K562 (cell line): ENCODE results near the gene PLCL1. TPM values are rescaled to one million over a fixed set of nuclear protein-coding genes. Genes with fewer than 3 reads are reported as not detected.

Experiments used
- CXXC5 ChIP-seq: fragments of 250-450 bp; sonication (Bioruptor Pico); IDR thresholded peaks from 2 replicates; pipeline ENCODE4 v1.8.0; 2022; ENCODE audit warnings: inconsistent platforms, mild to moderate bottlenecking, moderate library complexity
- DMBX1 ChIP-seq: fragments of 250-450 bp; sonication (Bioruptor Pico); IDR thresholded peaks from 2 replicates; pipeline ENCODE4 v1.8.0; 2022; ENCODE audit warnings: inconsistent platforms, mild to moderate bottlenecking, moderate library complexity, borderline replicate concordance
- GTF2A2 ChIP-seq: IDR thresholded peaks from 2 replicates; pipeline ENCODE4 v1.6.1; 2016; ENCODE audit warnings: mild to moderate bottlenecking, missing genetic modification characterization, missing compliant biosample characterization
- IRF9 ChIP-seq: fragments of 450-650 bp; IDR thresholded peaks from 2 replicates; pipeline ENCODE4 v1.6.1; 2016; ENCODE audit warnings: missing biosample characterization, missing genetic modification characterization
- KLF6 ChIP-seq: fragments of 250-450 bp; sonication (Bioruptor Pico); IDR thresholded peaks from 2 replicates; pipeline ENCODE4 v1.4.0; 2020; ENCODE audit warnings: mild to moderate bottlenecking, moderate library complexity, borderline replicate concordance
- MEF2D ChIP-seq: conservative IDR thresholded peaks from 2 replicates; pipeline ENCODE4 v1.6.1; 2016; ENCODE audit warnings: low read depth, missing genetic modification characterization, missing compliant biosample characterization
- MEIS2 ChIP-seq: fragments of 450-650 bp; IDR thresholded peaks from 2 replicates; pipeline ENCODE4 v1.6.1; 2014; ENCODE audit warnings: mild to moderate bottlenecking; ENCODE audit not compliant: partially characterized antibody
- NR4A1 ChIP-seq, 2 experiments: fragments of 250-450 bp in 1 of 2; fragments of 450-650 bp in 1 of 2; sonication (Bioruptor Pico) in 1 of 2; IDR thresholded peaks; 2 replicates each; pipeline versions ENCODE4 v1.4.0 to v1.6.1; 2016 to 2020; ENCODE audit warnings: mild to moderate bottlenecking in 2 of 2, missing compliant biosample characterization in 1 of 2, missing genetic modification characterization in 1 of 2, moderate library complexity in 1 of 2
- PREB ChIP-seq: sonication (generic); formaldehyde crosslinking; IDR thresholded peaks from 2 replicates; pipeline ENCODE4 v1.8.1; 2023; ENCODE audit warnings: mild to moderate bottlenecking, missing genetic modification reagents
- PTRF ChIP-seq: fragments of 450-650 bp; IDR thresholded peaks from 2 replicates; pipeline ENCODE4 v1.6.1; 2016; ENCODE audit warnings: mild to moderate bottlenecking, missing genetic modification characterization, missing compliant biosample characterization
- PTTG1 ChIP-seq: fragments of 450-650 bp; IDR thresholded peaks from 2 replicates; pipeline ENCODE4 v1.6.1; 2016; ENCODE audit warnings: low read depth, mild to moderate bottlenecking, missing genetic modification characterization, missing compliant biosample characterization
- PYGO2 ChIP-seq: fragments of 450-650 bp; IDR thresholded peaks from 2 replicates; pipeline ENCODE4 v1.6.1; 2016; ENCODE audit warnings: mild to moderate bottlenecking, missing genetic modification characterization, moderate library complexity, missing compliant biosample characterization
- RBBP5 ChIP-seq: fragments of 200-600 bp; sonication (generic); IDR thresholded peaks from 2 replicates; pipeline ENCODE4 v1.6.1; 2012; ENCODE audit warnings: borderline replicate concordance, mild to moderate bottlenecking, low read length, control low read depth, inconsistent platforms; ENCODE audit not compliant: insufficient read depth, poor library complexity, severe bottlenecking
- SIRT6 ChIP-seq: IDR thresholded peaks from one replicate; pipeline ENCODE4 v1.6.1; 2012; ENCODE audit warnings: low read depth, mild to moderate bottlenecking, control low read depth, inconsistent platforms, low read length, moderate library complexity
- SNIP1 ChIP-seq: fragments of 450-650 bp; IDR thresholded peaks from 2 replicates; pipeline ENCODE4 v1.7.1; 2017; ENCODE audit warnings: low read depth, mild to moderate bottlenecking
- TEAD1 ChIP-seq, 2 experiments: fragments of 450-650 bp in 1 of 2; sonication (generic) in 1 of 2; formaldehyde crosslinking; IDR thresholded peaks; 2 replicates each; pipeline versions ENCODE4 v1.4.0 to v1.8.0; 2020 to 2022; ENCODE audit warnings: mild to moderate bottlenecking in 2 of 2, missing genetic modification reagents in 1 of 2
- VEZF1 ChIP-seq: fragments of 200-800 bp; sonication (Bioruptor generic); IDR thresholded peaks from 2 replicates; pipeline ENCODE4 v1.6.1; 2017; ENCODE audit warnings: missing genetic modification characterization, missing compliant biosample characterization
- ZBTB11 ChIP-seq, 3 experiments: fragments of 200-800 bp in 1 of 3; fragments of 250-450 bp in 1 of 3; fragments of 450-650 bp in 1 of 3; sonication (Bioruptor Pico) in 1 of 3; sonication (Bioruptor generic) in 1 of 3; formaldehyde crosslinking in 1 of 3; IDR thresholded peaks; 2 replicates each; pipeline versions ENCODE4 v1.6.1 to v1.8.0; 2016 to 2022; ENCODE audit warnings: mild to moderate bottlenecking in 2 of 3, missing genetic modification characterization in 2 of 3, missing compliant biosample characterization in 1 of 3, moderate library complexity in 1 of 3
- ZNF23 ChIP-seq: fragments of 250-450 bp; sonication (Bioruptor Pico); IDR thresholded peaks from 2 replicates; pipeline ENCODE4 v1.4.0; 2020; ENCODE audit warnings: mild to moderate bottlenecking
- polyA plus RNA-seq, 8 experiments: library from polyadenylated mRNA; depleted of rRNA in 4 of 8; stranded (reverse) in 5 of 8; unstranded in 3 of 8; fragments of >200 nt; fragmentation: Nextera tagmentation in 2 of 8; fragmentation: Illumina TruSeq in 1 of 8; extraction: Ambion mirVana in 2 of 8; extraction: Trizol in 1 of 8; gene quantifications; 2 replicates each; pipeline versions ENCODE4 v1.2.1 to v1.2.3, GENCODE V29; 2011 to 2014; ENCODE audit warnings: inconsistent platforms in 1 of 8, missing spikeins in 1 of 8
- total RNA-seq, 7 experiments: library from RNA; depleted of rRNA in 6 of 7; stranded (reverse); fragments of >200 nt in 6 of 7; fragmentation: Illumina TruSeq in 2 of 7; extraction: Trizol in 2 of 7; gene quantifications; 2 replicates each; pipeline versions ENCODE4 v1.2.1 to v1.2.3, GENCODE V29; 2011 to 2021; ENCODE audit warnings: low replicate concordance in 1 of 7

Gene PLCL1
- total and polyA plus RNA-seq, 9 of the 15 experiments (the other 6 are each of a cell fraction or from before 2014, with no cell fraction given), result 2.0 to 17.7 (median 8.6) TPM

GRCh38 chr2:197930570-197931278, 126.3 kb downstream of the PLCL1 start (continued):
- peak in 1 of 3 experiments; percentile 64; a peak in 1 of 6 replicates for TF ChIP-seq ZBTB11 (CRISPR knock-in tag; IDR thresholded peaks at IDR 0.05)
- peak; percentile 78 for TF ChIP-seq GTF2A2 (tag)
- TF ChIP-seq VEZF1, result peak; percentile 20; the same call in 1 of the 2 replicates
- no peak for TF ChIP-seq ZNF23 (CRISPR knock-in tag)
- 0 out of 2 replicates have a peak, but pooled peaks have one; percentile 22 for TF ChIP-seq PYGO2 (tag)
- TF ChIP-seq PREB (CRISPR knock-in tag), result no peak
- TF ChIP-seq PTTG1 (tag), result peak; percentile 81
- peak in 1 of 2 experiments; percentile 69; a peak in 1 of 4 replicates for TF ChIP-seq TEAD1 (CRISPR knock-in tag; IDR thresholded peaks at IDR 0.05)
- TF ChIP-seq SIRT6, result no peak
- no peak for TF ChIP-seq SNIP1
- TF ChIP-seq RBBP5, result no peak
- TF ChIP-seq MEIS2, result no peak
- peak; percentile 30; the same call in 1 of the 2 replicates for TF ChIP-seq IRF9 (tag)
- no peak; the same call in none of the 2 replicates for TF ChIP-seq MEF2D
- TF ChIP-seq NR4A1 (CRISPR knock-in tag; IDR thresholded peaks at IDR 0.05), result no peak
- TF ChIP-seq NR4A1 (tag; IDR thresholded peaks at IDR 0.05), result peak; percentile 80
- TF ChIP-seq KLF6 (CRISPR knock-in tag), result peak; percentile 69; the same call in 1 of the 2 replicates
- peak; percentile 36; the same call in 1 of the 2 replicates for TF ChIP-seq CXXC5
- peak; percentile 89 for TF ChIP-seq DMBX1 (CRISPR knock-in tag)
- TF ChIP-seq PTRF (tag), result peak; percentile 62; the same call in 1 of the 2 replicates
